Mammary epithelial cell (primary cell): ENCODE measurements around the gene DHX38.

ENCODE experiments used
- CTCF ChIP-seq, 2 donors: IDR thresholded peaks in 1 of 2; conservative IDR thresholded peaks in 1 of 2; 2 replicates each; pipeline ENCODE4 v1.5.1; 2011 to 2012; ENCODE audit warnings: inconsistent platforms in 2 of 2, low read length in 2 of 2, mild to moderate bottlenecking in 2 of 2, control low read depth in 1 of 2, low read depth in 1 of 2; ENCODE audit not compliant: insufficient read depth in 1 of 2; ENCODE audit errors: extremely low read depth in 1 of 2
- EZH2 ChIP-seq: IDR thresholded peaks from 2 replicates; pipeline ENCODE4 v1.6.1; 2012; ENCODE audit warnings: low read length, inconsistent platforms, borderline replicate concordance

- no peak for TF ChIP-seq EZH2
- TF ChIP-seq CTCF (conservative IDR thresholded peaks at IDR 0.05 in 1 of 2, IDR thresholded peaks at IDR 0.05 in 1 of 2; ENCODE audit: extremely low read depth in 1 of 2, insufficient read depth in 1 of 2, low read depth in 1 of 2, low read length in 2 of 2), result no peak
These were observed 20.0 kb upstream of the DHX38 start for GRCh38 chr16:72073560-72074230.
